DND-41 (cell line): ENCODE measurements around the gene GREB1.

Source experiments
- ATAC-seq: fragments of 200-7000 bp; cut with Tn5 transposase; 3 replicates; pipeline ENCODE4 v1.9.1; 2021; ENCODE audit warnings: low read depth; ENCODE audit not compliant: insufficient read depth
- DNase-seq: peaks from one replicate; pipeline ENCODE4 v3.0.0-alpha.2; 2020
- H2AFZ ChIP-seq: 2 replicates; pipeline ENCODE4 v1.6.0; 2012; ENCODE audit warnings: low read depth, low read length
- H3K27ac ChIP-seq: 2 replicates; pipeline ENCODE4 v1.5.1; 2012; ENCODE audit warnings: low read length, inconsistent platforms
- H3K27me3 ChIP-seq: fragments of 200-600 bp; sonication (generic); 2 replicates; pipeline ENCODE4 v1.6.0; 2012; ENCODE audit warnings: low read length, mild to moderate bottlenecking, inconsistent platforms; ENCODE audit not compliant: insufficient read depth, poor library complexity
- H3K36me3 ChIP-seq: 2 replicates; pipeline ENCODE4 v1.5.1; 2012; ENCODE audit warnings: low read length, inconsistent platforms; ENCODE audit not compliant: insufficient read depth
- H3K4me1 ChIP-seq: 2 replicates; pipeline ENCODE4 v1.5.1; 2012; ENCODE audit warnings: mild to moderate bottlenecking, low read length; ENCODE audit not compliant: insufficient read depth
- H3K4me2 ChIP-seq: 2 replicates; pipeline ENCODE4 v1.6.0; 2012; ENCODE audit warnings: mild to moderate bottlenecking, moderate library complexity, low read length, inconsistent platforms; ENCODE audit not compliant: insufficient read depth
- H3K4me3 ChIP-seq, 2 experiments: fragments of 200-600 bp in 1 of 2; shearing (Covaris generic) in 1 of 2; 2 replicates each; pipeline ENCODE4 v1.5.1; 2012 to 2016; ENCODE audit warnings: inconsistent platforms in 2 of 2, low read length in 2 of 2, mild to moderate bottlenecking in 2 of 2, low read depth in 1 of 2, moderate library complexity in 1 of 2
- H3K79me2 ChIP-seq: 2 replicates; pipeline ENCODE4 v1.6.0; 2012; ENCODE audit warnings: low read length, inconsistent platforms; ENCODE audit not compliant: insufficient read depth
- H3K9ac ChIP-seq: 2 replicates; pipeline ENCODE4 v1.6.0; 2012; ENCODE audit warnings: low read depth, mild to moderate bottlenecking, inconsistent platforms, low read length, moderate library complexity
- H3K9me3 ChIP-seq: 2 replicates; pipeline ENCODE4 v1.5.1; 2012; ENCODE audit warnings: low read length, moderate library complexity, mild to moderate bottlenecking, inconsistent platforms; ENCODE audit not compliant: insufficient read depth, severe bottlenecking
- H4K20me1 ChIP-seq: 2 replicates; pipeline ENCODE4 v1.6.0; 2012; ENCODE audit warnings: low read length; ENCODE audit not compliant: insufficient read depth
- EZH2 ChIP-seq: IDR thresholded peaks from 3 replicates; pipeline ENCODE4 v1.6.1; 2012; ENCODE audit warnings: borderline replicate concordance, low read depth, mild to moderate bottlenecking, moderate library complexity, low read length, inconsistent platforms; ENCODE audit not compliant: severe bottlenecking
- TF ChIP-seq, protein P1 (sequence below): IDR thresholded peaks from 2 replicates; pipeline ENCODE4 v1.5.1; 2012; ENCODE audit warnings: borderline replicate concordance, low read length, moderate library complexity, mild to moderate bottlenecking; ENCODE audit not compliant: poor library complexity, severe bottlenecking; ENCODE audit errors: extremely low read depth

Gene GREB1

DNA sequence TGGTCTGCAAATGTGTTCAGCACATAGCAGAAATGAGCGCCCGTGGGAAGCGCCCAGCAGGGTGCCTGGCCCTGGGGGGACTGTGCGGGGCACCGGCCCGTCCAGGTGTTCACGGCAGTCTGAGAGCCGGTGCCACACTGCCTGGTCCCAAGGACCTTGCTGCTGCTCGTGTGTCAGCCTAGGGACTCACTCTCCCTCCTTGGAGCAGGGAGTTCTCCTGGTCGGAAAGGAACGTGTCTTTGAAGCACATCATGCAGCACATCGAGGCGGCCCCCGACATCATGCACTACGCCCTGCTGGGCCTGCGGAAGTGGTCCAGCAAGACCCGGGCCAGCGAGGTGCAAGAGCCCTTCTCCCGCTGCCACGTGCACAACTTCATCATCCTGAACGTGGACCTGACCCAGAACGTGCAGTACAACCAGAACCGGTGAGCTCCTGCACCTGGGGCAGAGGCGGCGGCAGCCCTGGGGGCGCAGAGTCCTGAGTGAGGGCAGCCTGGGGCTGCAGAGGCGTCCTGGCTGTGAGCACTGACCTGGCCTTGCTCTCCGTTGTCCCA lies 100.2 kb downstream of the GREB1 start:
- H3K27me3 ChIP-seq = no peaks in the 10 kb centered on the region
- no peaks in the 10 kb centered on the region for H3K4me1 ChIP-seq
- H2AFZ ChIP-seq = no peak overlapping the region
- no peak for ATAC-seq
- H3K36me3 ChIP-seq = no peaks in the 10 kb centered on the region
- H3K27ac ChIP-seq = no peak overlapping the region
- no peak for DNase-seq
- H3K9me3 ChIP-seq = no peaks in the 10 kb centered on the region
- H3K4me2 ChIP-seq = no peak overlapping the region
- no peak for TF ChIP-seq EZH2
- TF ChIP-seq, protein P1, sequence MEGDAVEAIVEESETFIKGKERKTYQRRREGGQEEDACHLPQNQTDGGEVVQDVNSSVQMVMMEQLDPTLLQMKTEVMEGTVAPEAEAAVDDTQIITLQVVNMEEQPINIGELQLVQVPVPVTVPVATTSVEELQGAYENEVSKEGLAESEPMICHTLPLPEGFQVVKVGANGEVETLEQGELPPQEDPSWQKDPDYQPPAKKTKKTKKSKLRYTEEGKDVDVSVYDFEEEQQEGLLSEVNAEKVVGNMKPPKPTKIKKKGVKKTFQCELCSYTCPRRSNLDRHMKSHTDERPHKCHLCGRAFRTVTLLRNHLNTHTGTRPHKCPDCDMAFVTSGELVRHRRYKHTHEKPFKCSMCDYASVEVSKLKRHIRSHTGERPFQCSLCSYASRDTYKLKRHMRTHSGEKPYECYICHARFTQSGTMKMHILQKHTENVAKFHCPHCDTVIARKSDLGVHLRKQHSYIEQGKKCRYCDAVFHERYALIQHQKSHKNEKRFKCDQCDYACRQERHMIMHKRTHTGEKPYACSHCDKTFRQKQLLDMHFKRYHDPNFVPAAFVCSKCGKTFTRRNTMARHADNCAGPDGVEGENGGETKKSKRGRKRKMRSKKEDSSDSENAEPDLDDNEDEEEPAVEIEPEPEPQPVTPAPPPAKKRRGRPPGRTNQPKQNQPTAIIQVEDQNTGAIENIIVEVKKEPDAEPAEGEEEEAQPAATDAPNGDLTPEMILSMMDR = no peak
- no peak overlapping the region for H3K9ac ChIP-seq
- no peak overlapping the region for H3K4me3 ChIP-seq
- no peaks in the 10 kb centered on the region for H4K20me1 ChIP-seq
- no peaks in the 10 kb centered on the region for H3K79me2 ChIP-seq

GRCh38 chr2:11634584-11634983 lies 100.7 kb downstream of the GREB1 start:
- no peaks in the 10 kb centered on the region for H3K27me3 ChIP-seq
- no peak overlapping the region for H3K4me2 ChIP-seq
- no peaks in the 10 kb centered on the region for H3K9me3 ChIP-seq
- H3K9ac ChIP-seq = no peak overlapping the region
- no peaks in the 10 kb centered on the region for H3K4me1 ChIP-seq
- TF ChIP-seq, protein P1 = no peak
- no peak for TF ChIP-seq EZH2
- no peaks in the 10 kb centered on the region for H3K79me2 ChIP-seq
- no peak overlapping the region for H3K27ac ChIP-seq
- H4K20me1 ChIP-seq = no peaks in the 10 kb centered on the region
- no peak overlapping the region for H3K4me3 ChIP-seq
- H2AFZ ChIP-seq = no peak overlapping the region
- no peaks in the 10 kb centered on the region for H3K36me3 ChIP-seq
- ATAC-seq = no peak
- DNase-seq = no peak

- no peaks in the 10 kb centered on the region for H3K9me3 ChIP-seq
- no peak for DNase-seq
- no peaks in the 10 kb centered on the region for H3K36me3 ChIP-seq
- no peaks in the 10 kb centered on the region for H3K79me2 ChIP-seq
- H3K9ac ChIP-seq = no peak overlapping the region
- H2AFZ ChIP-seq = no peak overlapping the region
- H4K20me1 ChIP-seq = no peaks in the 10 kb centered on the region
- no peak for ATAC-seq
- no peak overlapping the region for H3K4me3 ChIP-seq
- no peak overlapping the region for H3K4me2 ChIP-seq
- H3K27ac ChIP-seq = no peak overlapping the region
- no peak for TF ChIP-seq EZH2
- TF ChIP-seq, protein P1 = no peak
- H3K27me3 ChIP-seq = no peaks in the 10 kb centered on the region
- H3K4me1 ChIP-seq = no peaks in the 10 kb centered on the region
These were observed 101.3 kb downstream of the GREB1 start for GRCh38 chr2:11635141-11635540.
